Astrocyte (in vitro differentiated cells and primary cell): ENCODE data around the gene NPPA. TPM values are rescaled to one million over a fixed set of nuclear protein-coding genes. Genes with fewer than 3 reads are reported as not detected.

Experiments used
- DNase-seq: peaks from one replicate; pipeline ENCODE4 v3.0.0-alpha.2; 2010; ENCODE audit warnings: low read depth
- FAIRE-seq: peaks from 2 replicates; lab custom pipeline; 2011; peaks lifted over from hg19 to GRCh38; lab: Jason Lieb, UNC
- H2AFZ ChIP-seq: 2 replicates; pipeline ENCODE4 v1.6.0; 2012; ENCODE audit warnings: low read depth, low read length, inconsistent platforms
- H3K27ac ChIP-seq: 2 replicates; pipeline ENCODE4 v1.5.1; 2011; ENCODE audit warnings: low read depth, low read length, inconsistent platforms
- H3K27me3 ChIP-seq: 2 replicates; pipeline ENCODE4 v1.6.0; 2011; ENCODE audit warnings: low read length, inconsistent platforms; ENCODE audit not compliant: insufficient read depth
- H3K36me3 ChIP-seq: 2 replicates; pipeline ENCODE4 v1.5.1; 2011; ENCODE audit warnings: low read length, inconsistent platforms; ENCODE audit not compliant: insufficient read depth
- H3K4me1 ChIP-seq: 2 replicates; pipeline ENCODE4 v1.5.1; 2011; ENCODE audit warnings: low read length, inconsistent platforms; ENCODE audit not compliant: insufficient read depth
- H3K4me2 ChIP-seq: 2 replicates; pipeline ENCODE4 v1.6.0; 2012; ENCODE audit warnings: low read length, inconsistent platforms
- H3K4me3 ChIP-seq: 2 replicates; pipeline ENCODE4 v1.5.1; 2011; ENCODE audit warnings: low read depth, mild to moderate bottlenecking, low read length, inconsistent platforms; ENCODE audit not compliant: insufficient read depth
- H3K79me2 ChIP-seq: 2 replicates; pipeline ENCODE4 v1.6.0; 2012; ENCODE audit warnings: mild to moderate bottlenecking, low read length, inconsistent platforms; ENCODE audit not compliant: insufficient read depth
- H3K9ac ChIP-seq: 2 replicates; pipeline ENCODE4 v1.6.0; 2012; ENCODE audit warnings: mild to moderate bottlenecking, low read length, inconsistent platforms
- H3K9me3 ChIP-seq: 2 replicates; pipeline ENCODE4 v1.5.1; 2012; ENCODE audit warnings: low read depth, mild to moderate bottlenecking, low read length, inconsistent platforms; ENCODE audit not compliant: insufficient read depth
- H4K20me1 ChIP-seq: 2 replicates; pipeline ENCODE4 v1.6.0; 2012; ENCODE audit warnings: low read length, inconsistent platforms; ENCODE audit not compliant: insufficient read depth
- H3K27ac Mint-ChIP-seq: one replicate; pipeline ENCODE4 v1.8.0; 2021; ENCODE audit warnings: mild to moderate bottlenecking, mixed read lengths; ENCODE audit not compliant: unreplicated experiment
- H3K27me3 Mint-ChIP-seq: one replicate; pipeline ENCODE4 v1.8.0; 2021; ENCODE audit warnings: low read depth, mixed read lengths; ENCODE audit not compliant: unreplicated experiment
- H3K36me3 Mint-ChIP-seq: one replicate; pipeline ENCODE4 v1.8.0; 2021; ENCODE audit warnings: low read depth, mixed read lengths; ENCODE audit not compliant: unreplicated experiment
- H3K4me1 Mint-ChIP-seq: one replicate; pipeline ENCODE4 v1.8.0; 2021; ENCODE audit warnings: low read depth, mixed read lengths; ENCODE audit not compliant: unreplicated experiment
- H3K4me3 Mint-ChIP-seq: one replicate; pipeline ENCODE4 v1.8.0; 2021; ENCODE audit warnings: mild to moderate bottlenecking, moderate library complexity, mixed read lengths; ENCODE audit not compliant: unreplicated experiment
- H3K9me3 Mint-ChIP-seq: one replicate; pipeline ENCODE4 v1.8.0; 2021; ENCODE audit warnings: mild to moderate bottlenecking, mixed read lengths; ENCODE audit not compliant: unreplicated experiment
- CTCF ChIP-seq: IDR thresholded peaks from 2 replicates; pipeline ENCODE4 v1.5.1; 2011; ENCODE audit warnings: low read depth, mild to moderate bottlenecking, inconsistent platforms, low read length, moderate library complexity; ENCODE audit not compliant: insufficient read depth
- EZH2 ChIP-seq: IDR thresholded peaks from 2 replicates; pipeline ENCODE4 v1.6.1; 2012; ENCODE audit warnings: mild to moderate bottlenecking, low read length, inconsistent platforms; ENCODE audit not compliant: insufficient read depth
- total RNA-seq: library from RNA; stranded (reverse); gene quantifications from 2 replicates; pipeline ENCODE4 v1.2.1, GENCODE V29; 2021

The NPPA gene
- total RNA-seq, 1 donor from 2014 or later: not detected

GRCh38 chr1:11868331-11868980 lies 20.9 kb upstream of the NPPA start:
- H3K27ac Mint-ChIP-seq: no peak overlapping the region
- no peaks in the 10 kb centered on the region for H4K20me1 ChIP-seq
- no peaks in the 10 kb centered on the region for H3K36me3 ChIP-seq
- H3K27ac ChIP-seq: no peak overlapping the region
- TF ChIP-seq CTCF: no peak
- TF ChIP-seq EZH2: no peak
- H3K27me3 Mint-ChIP-seq: peaks cover 47% of the 10 kb centered on the region
- H3K4me1 ChIP-seq: no peaks in the 10 kb centered on the region
- H3K9me3 Mint-ChIP-seq: no peaks in the 10 kb centered on the region
- no peaks in the 10 kb centered on the region for H3K36me3 Mint-ChIP-seq
- H3K9ac ChIP-seq: no peak overlapping the region
- peaks cover 2% of the 10 kb centered on the region for H3K27me3 ChIP-seq
- H2AFZ ChIP-seq: no peak overlapping the region
- H3K9me3 ChIP-seq: no peaks in the 10 kb centered on the region
- H3K4me1 Mint-ChIP-seq: no peaks in the 10 kb centered on the region
- FAIRE-seq (no peak), DNase-seq (no peak)
- no peak overlapping the region for H3K4me2 ChIP-seq
- no peaks in the 10 kb centered on the region for H3K79me2 ChIP-seq
- no peak overlapping the region for H3K4me3 Mint-ChIP-seq
- H3K4me3 ChIP-seq: no peak overlapping the region

GRCh38 chr1:11862890-11863289 lies 15.3 kb upstream of the NPPA start:
- Histone ChIP-seq H3K9ac (no peak overlapping the region), H4K20me1 (no peaks in the 10 kb centered on the region), H3K36me3 (no peaks in the 10 kb centered on the region), H2AFZ (no peak overlapping the region), H3K4me1 (peaks cover 10% of the 10 kb centered on the region), H3K27ac (no peak overlapping the region), H3K4me3 (no peak overlapping the region), H3K27me3 (peaks cover 30% of the 10 kb centered on the region), H3K9me3 (no peaks in the 10 kb centered on the region), H3K4me2 (no peak overlapping the region), H3K79me2 (no peaks in the 10 kb centered on the region)
- Mint-ChIP-seq H3K27ac (peak overlapping the region; percentile 53), H3K27me3 (peaks cover 32% of the 10 kb centered on the region), H3K9me3 (peaks cover 3% of the 10 kb centered on the region), H3K36me3 (no peaks in the 10 kb centered on the region), H3K4me1 (peaks cover 27% of the 10 kb centered on the region), H3K4me3 (no peak overlapping the region)
- DNase-seq (no peak), FAIRE-seq (no peak)
- TF ChIP-seq CTCF (no peak), EZH2 (no peak)

GRCh38 chr1:11860587-11860986 lies 13.0 kb upstream of the NPPA start:
- DNase-seq (no peak), FAIRE-seq (no peak)
- H3K4me3 ChIP-seq: no peak overlapping the region
- peaks cover 12% of the 10 kb centered on the region for H3K4me1 ChIP-seq
- Mint-ChIP-seq H3K4me1 (peaks cover 32% of the 10 kb centered on the region), H3K27me3 (peaks cover 22% of the 10 kb centered on the region), H3K27ac (peak overlapping the region; percentile 79), H3K9me3 (peaks cover 3% of the 10 kb centered on the region), H3K4me3 (no peak overlapping the region), H3K36me3 (no peaks in the 10 kb centered on the region)
- H2AFZ ChIP-seq: no peak overlapping the region
- H3K27ac ChIP-seq: no peak overlapping the region
- peaks cover 37% of the 10 kb centered on the region for H3K27me3 ChIP-seq
- no peaks in the 10 kb centered on the region for H3K9me3 ChIP-seq
- H3K4me2 ChIP-seq: no peak overlapping the region
- no peak overlapping the region for H3K9ac ChIP-seq
- H3K79me2 ChIP-seq: no peaks in the 10 kb centered on the region
- H4K20me1 ChIP-seq: no peaks in the 10 kb centered on the region
- TF ChIP-seq CTCF (no peak), EZH2 (no peak)
- no peaks in the 10 kb centered on the region for H3K36me3 ChIP-seq
